Measurements from ENCODE around the gene MAOB. TPM values are rescaled to one million over a fixed set of nuclear protein-coding genes. Genes with fewer than 3 reads are reported as not detected.
"Not testable (repeated sequence)": the region's sequence is repeated elsewhere in the genome, so short reads cannot be mapped to it uniquely, and the experiment has no call there.

Gene MAOB
- total RNA-seq (2022): 0.34 and 0.35 TPM in 2 replicates
- percentile 15 among the genes with signal in this experiment for Bru-seq, nascent RNA
- BruChase-seq, experiment 1, labeled RNA remaining after a 2-hour chase: percentile 14 among the genes with signal in this experiment
- BruChase-seq, experiment 2, labeled RNA remaining after a 6-hour chase: percentile 11 among the genes with signal in this experiment
- long read RNA-seq, partial matches to known transcripts: 0 of 1 reads
- long read RNA-seq, other reads (novel, unspliced or antisense): 0 of 1 reads

DNA sequence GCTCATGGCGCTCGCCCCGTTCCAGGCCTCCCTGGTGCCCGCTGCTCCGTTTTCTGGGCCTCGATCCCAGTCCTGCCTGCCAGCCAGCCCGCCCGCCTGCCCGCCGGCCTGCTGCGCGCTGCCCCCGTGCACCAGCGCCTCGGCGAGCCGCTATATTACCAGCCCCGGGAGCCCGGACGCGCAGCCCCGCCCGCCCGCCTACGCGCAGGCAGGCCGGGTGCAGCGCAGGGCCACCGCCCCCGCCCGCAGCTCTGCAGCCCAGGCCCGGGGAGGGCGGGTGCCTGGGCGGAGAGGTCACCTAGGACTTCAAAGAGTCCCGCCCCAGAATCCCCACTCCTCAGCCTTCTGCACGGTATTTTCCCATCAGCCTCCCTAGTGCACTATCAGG is at the start of gene MAOB:
TSS of gene MAOB (minus strand) at position 157 of the 388 bp plus-strand sequence. CDS start at position 6, 151 bp downstream.
- no peaks in the 10 kb centered on the region for H3K27me3 ChIP-seq (replicated peaks; ENCODE audit: control insufficient read depth, insufficient read depth, low read length)
- CTCF ChIA-PET: no interaction called here
- intact Hi-C loops (cut with micrococcal nuclease; ENCODE audit: unreplicated experiment): no loop called here
- no peaks in the 10 kb centered on the region for H3K27me3 Mint-ChIP-seq (ENCODE audit: insufficient read depth, unreplicated experiment)
- TF ChIP-seq, protein P1, sequence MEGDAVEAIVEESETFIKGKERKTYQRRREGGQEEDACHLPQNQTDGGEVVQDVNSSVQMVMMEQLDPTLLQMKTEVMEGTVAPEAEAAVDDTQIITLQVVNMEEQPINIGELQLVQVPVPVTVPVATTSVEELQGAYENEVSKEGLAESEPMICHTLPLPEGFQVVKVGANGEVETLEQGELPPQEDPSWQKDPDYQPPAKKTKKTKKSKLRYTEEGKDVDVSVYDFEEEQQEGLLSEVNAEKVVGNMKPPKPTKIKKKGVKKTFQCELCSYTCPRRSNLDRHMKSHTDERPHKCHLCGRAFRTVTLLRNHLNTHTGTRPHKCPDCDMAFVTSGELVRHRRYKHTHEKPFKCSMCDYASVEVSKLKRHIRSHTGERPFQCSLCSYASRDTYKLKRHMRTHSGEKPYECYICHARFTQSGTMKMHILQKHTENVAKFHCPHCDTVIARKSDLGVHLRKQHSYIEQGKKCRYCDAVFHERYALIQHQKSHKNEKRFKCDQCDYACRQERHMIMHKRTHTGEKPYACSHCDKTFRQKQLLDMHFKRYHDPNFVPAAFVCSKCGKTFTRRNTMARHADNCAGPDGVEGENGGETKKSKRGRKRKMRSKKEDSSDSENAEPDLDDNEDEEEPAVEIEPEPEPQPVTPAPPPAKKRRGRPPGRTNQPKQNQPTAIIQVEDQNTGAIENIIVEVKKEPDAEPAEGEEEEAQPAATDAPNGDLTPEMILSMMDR (IDR thresholded peaks at IDR 0.05; ENCODE audit: insufficient read depth in 1 of 2, low read depth in 1 of 2, low read length in 1 of 2, severe bottlenecking in 1 of 2, unreplicated experiment in 1 of 2): no peak
- no peaks in the 10 kb centered on the region for H3K9me3 Mint-ChIP-seq (ENCODE audit: unreplicated experiment)
- no peak within 1 kb of the TSS for H3K27ac Mint-ChIP-seq (ENCODE audit: unreplicated experiment)
- no TSS peak for BruUV-seq (replicated peaks)
- peak within 1 kb of the TSS; percentile 42 for H3K4me3 Mint-ChIP-seq (ENCODE audit: unreplicated experiment)
- peak; percentile 30 to 47 for DNase-seq
- no peaks in the 10 kb centered on the region for H3K36me3 ChIP-seq (ENCODE audit: control insufficient read depth, insufficient read depth, low read length)
- H3K36me3 Mint-ChIP-seq (ENCODE audit: insufficient read depth, unreplicated experiment): no peaks in the 10 kb centered on the region
- POLR2A ChIA-PET: no interaction called here
- no peaks in the 10 kb centered on the region for H3K4me1 ChIP-seq
- H3K9me3 ChIP-seq: no peaks in the 10 kb centered on the region
- H3K4me1 Mint-ChIP-seq (ENCODE audit: low read depth, unreplicated experiment): peaks cover 6% of the 10 kb centered on the region
- peak within 1 kb of the TSS; percentile 31 for H3K4me3 ChIP-seq (ENCODE audit: low read depth, low read length)

DNA sequence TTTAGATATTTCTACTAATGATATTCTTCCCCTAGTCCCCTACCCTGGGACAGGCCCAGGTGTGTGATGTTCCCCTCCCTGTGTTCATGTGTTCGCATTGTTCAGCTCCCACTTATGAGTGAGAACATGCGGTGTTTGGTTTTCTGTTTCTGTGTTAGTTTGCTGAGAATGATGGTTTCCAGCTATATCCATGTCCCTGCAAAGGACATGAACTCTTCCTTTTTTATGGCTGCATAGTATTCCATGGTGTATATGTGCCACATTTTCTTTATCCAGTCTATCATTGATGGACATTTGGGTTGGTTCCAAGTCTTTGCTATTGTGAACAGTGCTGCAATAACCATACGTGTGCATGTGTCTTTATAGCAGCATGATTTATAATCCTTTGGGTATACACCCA is 39.8 kb upstream of the MAOB start:
- H3K4me3 Mint-ChIP-seq (ENCODE audit: unreplicated experiment); H3K9me3 ChIP-seq; H3K27me3 ChIP-seq (replicated peaks; ENCODE audit: control insufficient read depth, insufficient read depth, low read length); H3K27ac Mint-ChIP-seq (ENCODE audit: unreplicated experiment); H3K36me3 Mint-ChIP-seq (ENCODE audit: insufficient read depth, unreplicated experiment); H3K27me3 Mint-ChIP-seq (ENCODE audit: insufficient read depth, unreplicated experiment); DNase-seq; CTCF ChIA-PET; BruUV-seq (replicated peaks); POLR2A ChIA-PET; H3K9me3 Mint-ChIP-seq (ENCODE audit: unreplicated experiment); H3K4me1 Mint-ChIP-seq (ENCODE audit: low read depth, unreplicated experiment); H3K4me3 ChIP-seq (ENCODE audit: low read depth, low read length); H3K4me1 ChIP-seq; H3K36me3 ChIP-seq (ENCODE audit: control insufficient read depth, insufficient read depth, low read length); intact Hi-C loops (cut with micrococcal nuclease; ENCODE audit: unreplicated experiment): not testable (repeated sequence)

DNA sequence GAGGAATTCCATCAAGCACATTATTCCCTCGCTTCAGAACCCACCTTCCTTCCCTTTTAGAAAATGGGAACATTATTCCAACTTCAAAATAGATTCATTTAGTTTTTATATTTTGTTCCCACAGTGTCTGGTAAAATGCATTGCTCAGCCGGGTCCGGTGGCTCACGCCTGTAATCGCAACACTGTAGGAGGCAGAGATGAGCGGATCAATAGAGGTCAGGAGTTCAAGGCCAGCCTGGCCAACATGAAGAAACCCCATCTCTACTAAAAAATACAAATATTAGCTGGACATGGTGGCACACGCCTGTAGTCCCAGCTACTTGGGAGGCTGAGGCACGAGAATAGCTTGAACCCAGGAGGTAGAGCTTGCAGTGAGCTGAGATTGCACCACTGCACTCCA is 28.5 kb upstream of the MAOB start:
- H3K4me3 Mint-ChIP-seq (ENCODE audit: unreplicated experiment); H3K36me3 ChIP-seq (ENCODE audit: control insufficient read depth, insufficient read depth, low read length); BruUV-seq (replicated peaks); H3K36me3 Mint-ChIP-seq (ENCODE audit: insufficient read depth, unreplicated experiment); H3K4me3 ChIP-seq (ENCODE audit: low read depth, low read length); H3K27ac Mint-ChIP-seq (ENCODE audit: unreplicated experiment); H3K27me3 ChIP-seq (replicated peaks; ENCODE audit: control insufficient read depth, insufficient read depth, low read length); DNase-seq; intact Hi-C loops (cut with micrococcal nuclease; ENCODE audit: unreplicated experiment); H3K9me3 Mint-ChIP-seq (ENCODE audit: unreplicated experiment); H3K4me1 ChIP-seq; CTCF ChIA-PET; POLR2A ChIA-PET; H3K27me3 Mint-ChIP-seq (ENCODE audit: insufficient read depth, unreplicated experiment); H3K4me1 Mint-ChIP-seq (ENCODE audit: low read depth, unreplicated experiment); H3K9me3 ChIP-seq: not testable (repeated sequence)

DNA sequence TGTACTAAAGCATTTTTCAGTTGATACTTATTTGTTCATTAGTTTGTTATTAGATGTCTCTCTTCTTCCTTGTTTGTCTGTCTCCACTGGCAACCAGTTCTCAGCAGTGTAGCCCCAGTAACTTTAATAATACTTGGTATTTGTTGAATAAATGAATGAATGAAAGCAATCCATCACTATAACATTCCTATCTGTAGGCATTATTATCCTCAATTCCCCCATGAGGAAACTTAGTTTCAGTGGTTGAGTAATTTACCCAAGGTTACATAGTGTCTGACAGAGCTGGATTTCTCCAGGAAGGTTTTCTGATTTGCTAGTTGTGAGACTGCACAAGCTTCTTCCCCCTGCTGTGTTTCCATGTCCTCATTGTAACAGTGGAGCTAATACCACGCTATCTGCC is 27.8 kb upstream of the MAOB start:
- Mint-ChIP-seq H3K36me3 (ENCODE audit: insufficient read depth, unreplicated experiment) (no peaks in the 10 kb centered on the region), H3K4me3 (ENCODE audit: unreplicated experiment) (no peak overlapping the region), H3K4me1 (ENCODE audit: low read depth, unreplicated experiment) (no peaks in the 10 kb centered on the region), H3K27me3 (ENCODE audit: insufficient read depth, unreplicated experiment) (no peaks in the 10 kb centered on the region), H3K9me3 (ENCODE audit: unreplicated experiment) (no peaks in the 10 kb centered on the region), H3K27ac (ENCODE audit: unreplicated experiment) (no peak overlapping the region)
- intact Hi-C loops (cut with micrococcal nuclease; ENCODE audit: unreplicated experiment): no loop called here
- no peaks in the 10 kb centered on the region for H3K4me1 ChIP-seq
- TF ChIP-seq, protein P1 (IDR thresholded peaks at IDR 0.05; ENCODE audit: insufficient read depth in 1 of 2, low read depth in 1 of 2, low read length in 1 of 2, severe bottlenecking in 1 of 2, unreplicated experiment in 1 of 2): no peak
- no peak overlapping the region for H3K4me3 ChIP-seq (ENCODE audit: low read depth, low read length)
- no TSS peak for BruUV-seq (replicated peaks)
- CTCF ChIA-PET: no interaction called here
- no peaks in the 10 kb centered on the region for H3K9me3 ChIP-seq
- POLR2A ChIA-PET: no interaction called here
- no peak for DNase-seq
- no peaks in the 10 kb centered on the region for H3K36me3 ChIP-seq (ENCODE audit: control insufficient read depth, insufficient read depth, low read length)
- no peaks in the 10 kb centered on the region for H3K27me3 ChIP-seq (replicated peaks; ENCODE audit: control insufficient read depth, insufficient read depth, low read length)
